ENCODE data around the gene FRS3. TPM values are rescaled to one million over a fixed set of nuclear protein-coding genes. Genes with fewer than 3 reads are reported as not detected.

The FRS3 gene
- total RNA-seq, 1 experiment from 2014 or later, result 4.3 TPM

GRCh38 chr6:41799559-41799911, 19.8 kb upstream of the FRS3 start:
- TF ChIP-seq CTCF (conservative IDR thresholded peaks at IDR 0.05; ENCODE audit: low read depth, low read length) (no peak), EZH2 (IDR thresholded peaks at IDR 0.05; ENCODE audit: low read length, unreplicated experiment) (no peak), EZH2phosphoT487 (IDR thresholded peaks at IDR 0.05; ENCODE audit: borderline replicate concordance, low read length) (no peak)
- no peaks in the 10 kb centered on the region for H3K9me3 ChIP-seq (ENCODE audit: low read length)
- H3K4me2 ChIP-seq (ENCODE audit: low read length), result no peak overlapping the region
- H3F3A ChIP-seq (ENCODE audit: low read length, unreplicated experiment), result no peaks in the 10 kb centered on the region
- CTCF ChIA-PET, result no interaction called here
- intact Hi-C loops (cut with micrococcal nuclease), result no loop called here
- H3K9ac ChIP-seq (ENCODE audit: low read length), result no peak overlapping the region
- no peaks in the 10 kb centered on the region; the same call in 1 of the 2 replicates for H3K36me3 ChIP-seq (ENCODE audit: low read depth, low read length)
- POLR2A ChIA-PET (ENCODE audit: unreplicated experiment), result no interaction called here
- no peaks in the 10 kb centered on the region for H3K9me2 ChIP-seq (replicated peaks; ENCODE audit: low read length)
- H3K4me3 ChIP-seq (ENCODE audit: low read length), result no peak overlapping the region
- H3K27me3 ChIP-seq (ENCODE audit: low read length), result no peaks in the 10 kb centered on the region
- ATAC-seq, result no peak
- BruUV-seq (replicated peaks), result no TSS peak
- no peak for DNase-seq
- no peaks in the 10 kb centered on the region for H4K20me1 ChIP-seq (ENCODE audit: low read length)
- H3K27ac ChIP-seq (ENCODE audit: low read length), result no peak overlapping the region
- no peak overlapping the region for H2AFZ ChIP-seq (ENCODE audit: low read length)
- no peaks in the 10 kb centered on the region for H3K79me2 ChIP-seq (ENCODE audit: low read length)
- no peaks in the 10 kb centered on the region for H3K4me1 ChIP-seq (ENCODE audit: insufficient read depth, low read length)

- Histone ChIP-seq H3F3A (ENCODE audit: low read length, unreplicated experiment) (no peaks in the 10 kb centered on the region), H3K4me3 (ENCODE audit: low read length) (no peak overlapping the region), H3K9ac (ENCODE audit: low read length) (no peak overlapping the region), H3K9me3 (ENCODE audit: low read length) (no peaks in the 10 kb centered on the region), H3K27me3 (ENCODE audit: low read length) (no peaks in the 10 kb centered on the region), H2AFZ (ENCODE audit: low read length) (no peak overlapping the region), H3K27ac (ENCODE audit: low read length) (no peak overlapping the region), H3K4me2 (ENCODE audit: low read length) (no peak overlapping the region), H3K4me1 (ENCODE audit: insufficient read depth, low read length) (no peaks in the 10 kb centered on the region), H4K20me1 (ENCODE audit: low read length) (no peaks in the 10 kb centered on the region), H3K79me2 (ENCODE audit: low read length) (no peaks in the 10 kb centered on the region), H3K36me3 (ENCODE audit: low read depth, low read length) (no peaks in the 10 kb centered on the region; the same call in 1 of the 2 replicates), H3K9me2 (replicated peaks; ENCODE audit: low read length) (no peaks in the 10 kb centered on the region)
- ATAC-seq (no peak), DNase-seq (no peak)
- ChIA-PET CTCF (no interaction called here), POLR2A (ENCODE audit: unreplicated experiment) (no interaction called here)
- TF ChIP-seq CTCF (conservative IDR thresholded peaks at IDR 0.05; ENCODE audit: low read depth, low read length) (no peak), EZH2phosphoT487 (IDR thresholded peaks at IDR 0.05; ENCODE audit: borderline replicate concordance, low read length) (no peak), EZH2 (IDR thresholded peaks at IDR 0.05; ENCODE audit: low read length, unreplicated experiment) (no peak)
- intact Hi-C loops (cut with micrococcal nuclease), result no loop called here
- no TSS peak for BruUV-seq (replicated peaks)
These were observed 19.3 kb upstream of the FRS3 start for GRCh38 chr6:41798901-41799558.

- no peak for TF ChIP-seq CTCF (conservative IDR thresholded peaks at IDR 0.05; ENCODE audit: low read depth, low read length)
- TF ChIP-seq EZH2 (IDR thresholded peaks at IDR 0.05; ENCODE audit: low read length, unreplicated experiment), result no peak
- no peak for TF ChIP-seq EZH2phosphoT487 (IDR thresholded peaks at IDR 0.05; ENCODE audit: borderline replicate concordance, low read length)
- Histone ChIP-seq H4K20me1 (ENCODE audit: low read length) (no peaks in the 10 kb centered on the region), H3K9me3 (ENCODE audit: low read length) (no peaks in the 10 kb centered on the region), H3K9ac (ENCODE audit: low read length) (no peak overlapping the region), H3K79me2 (ENCODE audit: low read length) (no peaks in the 10 kb centered on the region), H3K9me2 (replicated peaks; ENCODE audit: low read length) (no peaks in the 10 kb centered on the region), H3K4me2 (ENCODE audit: low read length) (no peak overlapping the region), H3K36me3 (ENCODE audit: low read depth, low read length) (peaks cover 9% of the 10 kb centered on the region; the same call in 1 of the 2 replicates), H3K4me3 (ENCODE audit: low read length) (no peak overlapping the region), H3K27ac (ENCODE audit: low read length) (peak overlapping the region; percentile 32; the same call in 1 of the 2 replicates), H2AFZ (ENCODE audit: low read length) (no peak overlapping the region), H3F3A (ENCODE audit: low read length, unreplicated experiment) (no peaks in the 10 kb centered on the region), H3K27me3 (ENCODE audit: low read length) (no peaks in the 10 kb centered on the region), H3K4me1 (ENCODE audit: insufficient read depth, low read length) (no peaks in the 10 kb centered on the region)
- peak; percentile 32 for ATAC-seq
- no peak for DNase-seq
- BruUV-seq (replicated peaks), result no TSS peak
- ChIA-PET CTCF (no interaction called here), POLR2A (ENCODE audit: unreplicated experiment) (no interaction called here)
- intact Hi-C loops (cut with micrococcal nuclease), result no loop called here
These were observed 16.8 kb upstream of the FRS3 start for GRCh38 chr6:41796474-41796873.

Measured in PC-3 (cell line).